Upper lobe of left lung (tissue), 6 donors: Measurements from ENCODE around the gene GRPR. TPM values are rescaled to one million over a fixed set of nuclear protein-coding genes. Genes with fewer than 3 reads are reported as not detected.
"Not testable (repeated sequence)": the region's sequence is repeated elsewhere in the genome, so short reads cannot be mapped to it uniquely, and the experiment has no call there.

ENCODE experiments used
- ATAC-seq, 2 donors: fragments of 200-7000 bp; cut with Tn5 transposase; one replicate each; pipeline ENCODE4 v1.9.1; 2022; ENCODE audit warnings: mild to moderate bottlenecking in 2 of 2, moderate library complexity in 2 of 2; ENCODE audit not compliant: low FRiP score in 2 of 2
- DNase-seq, 2 donors: peaks; one replicate each; pipeline ENCODE4 v3.0.0-alpha.2; 2019 to 2020
- H3K27ac ChIP-seq, 4 donors: fragments of 200-600 bp; sonication (generic); one replicate each; pipeline ENCODE4 v1.5.1; 2016 to 2019
- H3K27me3 ChIP-seq, 4 donors: fragments of 200-600 bp; sonication (generic); one replicate each; pipeline ENCODE4 v1.5.1; 2017 to 2019
- H3K36me3 ChIP-seq, 4 donors: fragments of 200-600 bp; sonication (generic); one replicate each; pipeline ENCODE4 v1.5.1; 2016 to 2019
- H3K4me1 ChIP-seq, 4 donors: fragments of 200-600 bp; sonication (generic); one replicate each; pipeline ENCODE4 v1.5.1; 2018 to 2019
- H3K4me3 ChIP-seq, 4 donors: fragments of 200-600 bp; sonication (generic); one replicate each; pipeline ENCODE4 v1.5.1; 2017 to 2019; ENCODE audit warnings: mild to moderate bottlenecking in 2 of 4, moderate library complexity in 1 of 4
- H3K9me3 ChIP-seq, 4 donors: fragments of 200-600 bp; sonication (generic); one replicate each; pipeline ENCODE4 v1.5.1; 2018 to 2019
- EP300 ChIP-seq, 4 donors: sonication (generic); formaldehyde crosslinking; IDR thresholded peaks; one replicate each; pipeline ENCODE4 v1.5.1; 2017; ENCODE audit warnings: antibody characterized with exemption in 4 of 4, control low read depth in 2 of 4
- POLR2A ChIP-seq, 4 donors: fragments of 450-650 bp; IDR thresholded peaks; one replicate each; pipeline ENCODE4 v1.5.1; 2016 to 2017; ENCODE audit warnings: antibody characterized with exemption in 4 of 4, mild to moderate bottlenecking in 2 of 4
- POLR2AphosphoS5 ChIP-seq, 2 donors: sonication (generic); formaldehyde crosslinking; IDR thresholded peaks; one replicate each; pipeline ENCODE4 v1.5.1; 2017; ENCODE audit warnings: antibody characterized with exemption in 2 of 2
- WGBS, 2 donors: methylation state at CpG; one replicate each; pipeline ENCODE4 v1.1.5; 2017 to 2018; 5-methylcytosine and 5-hydroxymethylcytosine counted together
- total RNA-seq, 6 donors: library from RNA; depleted of rRNA in 4 of 6; stranded (reverse); fragments of >200 nt in 4 of 6; gene quantifications; one replicate each; pipeline versions ENCODE4 v1.1.0 to v1.2.1, GENCODE V29; 2016 to 2021
- TF ChIP-seq, protein P1 (sequence below), 6 experiments: fragments of 450-650 bp in 4 of 6; fragments of 200-600 bp in 2 of 6; sonication (generic) in 2 of 6; IDR thresholded peaks; one replicate each; pipeline ENCODE4 v1.5.1; 2016 to 2019; ENCODE audit warnings: antibody characterized with exemption in 6 of 6
- donor health status: DM: no; HTN: no; CAD: no; lungs with moderate emphysema.
- donor health status: DM: no; HTN: yes; CAD: no; lungs with severe emphysema.

GRPR gene
- total RNA-seq, 6 donors from 2014 or later, result 0.20 to 0.43 (median 0.39) TPM; not detected in 3

- Histone ChIP-seq H3K4me1 (no peaks in the 10 kb centered on the region), H3K27me3 (no peaks in the 10 kb centered on the region), H3K4me3 (no peak overlapping the region), H3K27ac (no peak overlapping the region), H3K36me3 (no peaks in the 10 kb centered on the region), H3K9me3 (no peaks in the 10 kb centered on the region)
- TF ChIP-seq POLR2A (IDR thresholded peaks at IDR 0.05) (no peak), POLR2AphosphoS5 (IDR thresholded peaks at IDR 0.05) (no peak), EP300 (IDR thresholded peaks at IDR 0.05) (no peak)
- ATAC-seq (no peak), DNase-seq (no peak)
- WGBS, 2 donors, result 75 to 80% methylated on average over 3 of the region's 3 CpGs
These were observed 52.1 kb downstream of the GRPR start for GRCh38 chrX:16175329-16176061.

GRCh38 chrX:16177260-16177659, 53.9 kb downstream of the GRPR start:
- 67% methylated on average over 2 of the region's 2 CpGs; no CpG with 5 or more reads in 1 of the 2 donors for WGBS, 2 donors

GRCh38 chrX:16183843-16184242, 60.5 kb downstream of the GRPR start:
- H3K27ac ChIP-seq, H3K4me3 ChIP-seq, H3K36me3 ChIP-seq, ATAC-seq, H3K27me3 ChIP-seq, DNase-seq, H3K4me1 ChIP-seq, H3K9me3 ChIP-seq: not testable (repeated sequence)
- WGBS, 2 donors, result 84 to 87% methylated on average over 10 of the region's 10 CpGs

More at GRCh38 chrX:16177260-16177659, 53.9 kb downstream of the GRPR start:
- no peaks in the 10 kb centered on the region for H3K4me1 ChIP-seq
- H3K27me3 ChIP-seq, result no peaks in the 10 kb centered on the region
- no peaks in the 10 kb centered on the region for H3K9me3 ChIP-seq
- DNase-seq, result no peak
- no peaks in the 10 kb centered on the region for H3K36me3 ChIP-seq
- H3K4me3 ChIP-seq, result no peak overlapping the region
- no peak for ATAC-seq
- no peak overlapping the region for H3K27ac ChIP-seq
- TF ChIP-seq EP300 (IDR thresholded peaks at IDR 0.05) (no peak), POLR2A (IDR thresholded peaks at IDR 0.05) (no peak), POLR2AphosphoS5 (IDR thresholded peaks at IDR 0.05) (no peak)
- TF ChIP-seq, protein P1, sequence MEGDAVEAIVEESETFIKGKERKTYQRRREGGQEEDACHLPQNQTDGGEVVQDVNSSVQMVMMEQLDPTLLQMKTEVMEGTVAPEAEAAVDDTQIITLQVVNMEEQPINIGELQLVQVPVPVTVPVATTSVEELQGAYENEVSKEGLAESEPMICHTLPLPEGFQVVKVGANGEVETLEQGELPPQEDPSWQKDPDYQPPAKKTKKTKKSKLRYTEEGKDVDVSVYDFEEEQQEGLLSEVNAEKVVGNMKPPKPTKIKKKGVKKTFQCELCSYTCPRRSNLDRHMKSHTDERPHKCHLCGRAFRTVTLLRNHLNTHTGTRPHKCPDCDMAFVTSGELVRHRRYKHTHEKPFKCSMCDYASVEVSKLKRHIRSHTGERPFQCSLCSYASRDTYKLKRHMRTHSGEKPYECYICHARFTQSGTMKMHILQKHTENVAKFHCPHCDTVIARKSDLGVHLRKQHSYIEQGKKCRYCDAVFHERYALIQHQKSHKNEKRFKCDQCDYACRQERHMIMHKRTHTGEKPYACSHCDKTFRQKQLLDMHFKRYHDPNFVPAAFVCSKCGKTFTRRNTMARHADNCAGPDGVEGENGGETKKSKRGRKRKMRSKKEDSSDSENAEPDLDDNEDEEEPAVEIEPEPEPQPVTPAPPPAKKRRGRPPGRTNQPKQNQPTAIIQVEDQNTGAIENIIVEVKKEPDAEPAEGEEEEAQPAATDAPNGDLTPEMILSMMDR (IDR thresholded peaks at IDR 0.05), result no peak

DNA sequence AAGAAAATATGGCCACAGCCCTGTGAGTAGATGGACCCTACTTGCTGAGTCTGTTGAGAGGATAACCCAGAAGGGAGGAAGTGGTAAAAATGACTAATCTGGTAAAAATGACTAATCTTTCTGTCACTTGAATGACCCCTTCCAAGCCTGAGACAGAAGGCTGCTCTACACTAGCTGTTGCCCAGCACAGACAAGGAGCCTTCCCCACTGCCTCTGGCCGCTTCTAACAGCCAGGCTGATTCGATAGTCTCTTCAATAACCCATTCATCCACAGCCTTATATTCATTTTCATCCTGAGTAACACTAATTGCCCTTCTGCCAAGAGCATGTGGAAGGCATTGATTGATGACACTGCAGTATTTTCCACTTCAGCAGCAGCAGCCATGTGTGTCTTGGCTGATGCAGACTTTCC, 62.4 kb downstream of the GRPR start:
- 54% methylated on average over 2 of the region's 2 CpGs; no CpG with 5 or more reads in 1 of the 2 donors for WGBS, 2 donors
- no peak for ATAC-seq

DNA sequence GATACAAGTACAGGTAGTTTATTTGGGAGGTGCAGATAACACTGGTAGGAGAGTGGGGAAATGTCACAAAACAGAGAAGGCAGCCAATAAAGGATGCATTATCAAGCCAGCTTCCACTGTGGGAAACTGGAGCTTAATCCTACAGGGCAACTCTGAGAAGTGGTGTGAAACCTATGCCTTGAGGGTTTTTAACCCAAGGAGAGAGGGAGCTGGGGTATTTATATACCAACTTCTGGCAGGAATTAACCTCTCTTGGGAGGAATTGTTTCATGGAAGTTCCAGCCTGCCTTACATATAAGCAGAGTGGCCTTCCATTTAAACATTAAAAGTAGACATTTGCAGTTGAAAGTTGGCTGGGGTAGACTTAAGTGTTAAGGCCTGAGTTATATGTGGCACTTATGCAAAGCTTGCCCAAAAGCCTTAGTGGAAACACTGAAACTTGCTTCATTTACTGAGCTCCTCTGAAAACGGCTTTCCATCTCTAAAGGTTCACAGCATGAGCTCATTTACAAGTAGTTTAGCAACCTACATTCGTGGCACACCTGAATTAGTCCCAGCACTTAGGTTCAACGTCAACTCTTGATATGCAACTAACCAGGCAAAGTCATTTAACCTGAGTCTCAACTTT, 63.1 kb downstream of the GRPR start:
- Histone ChIP-seq H3K4me3 (no peak overlapping the region), H3K4me1 (no peaks in the 10 kb centered on the region), H3K27me3 (no peaks in the 10 kb centered on the region), H3K27ac (no peak overlapping the region), H3K9me3 (no peaks in the 10 kb centered on the region), H3K36me3 (no peaks in the 10 kb centered on the region)
- ATAC-seq (no peak), DNase-seq (no peak)
- 45 to 73% methylated on average over 2 to 3 of the region's 3 CpGs for WGBS, 2 donors
- TF ChIP-seq, protein P1 (IDR thresholded peaks at IDR 0.05), result no peak
- no peak for TF ChIP-seq POLR2A (IDR thresholded peaks at IDR 0.05)
- no peak for TF ChIP-seq POLR2AphosphoS5 (IDR thresholded peaks at IDR 0.05)
- TF ChIP-seq EP300 (IDR thresholded peaks at IDR 0.05), result no peak

More for the DNA sequence above, 62.4 kb downstream of the GRPR start:
- Histone ChIP-seq H3K27me3 (no peaks in the 10 kb centered on the region), H3K9me3 (no peaks in the 10 kb centered on the region), H3K36me3 (no peaks in the 10 kb centered on the region), H3K4me1 (no peaks in the 10 kb centered on the region), H3K27ac (no peak overlapping the region), H3K4me3 (no peak overlapping the region)
- DNase-seq, result no peak
- TF ChIP-seq EP300 (IDR thresholded peaks at IDR 0.05) (no peak), POLR2A (IDR thresholded peaks at IDR 0.05) (no peak), POLR2AphosphoS5 (IDR thresholded peaks at IDR 0.05) (no peak)
- TF ChIP-seq, protein P1 (IDR thresholded peaks at IDR 0.05), result no peak
